H1 (cell line): ENCODE data around the gene ARHGAP15.

ENCODE experiments used
- EZH2 ChIP-seq: fragments of 200-600 bp; sonication (generic); IDR thresholded peaks from 2 replicates; pipeline ENCODE4 v1.7.1; 2012; ENCODE audit warnings: low read depth, mild to moderate bottlenecking, moderate library complexity, low read length, inconsistent platforms; ENCODE audit not compliant: severe bottlenecking
- HDAC2 ChIP-seq, 2 experiments: fragments of 300-600 bp in 1 of 2; sonication (generic) in 1 of 2; IDR thresholded peaks; 2 replicates each; pipeline ENCODE4 v1.6.1; 2011 to 2012; ENCODE audit warnings: low read depth in 2 of 2, low read length in 2 of 2, mild to moderate bottlenecking in 2 of 2, moderate library complexity in 2 of 2, borderline replicate concordance in 1 of 2, inconsistent platforms in 1 of 2
- JUN ChIP-seq: IDR thresholded peaks from 2 replicates; pipeline ENCODE4 v1.6.1; 2011; ENCODE audit warnings: low read depth, mild to moderate bottlenecking, improper control_type of control experiment, low read length
- RXRA ChIP-seq: IDR thresholded peaks from 2 replicates; pipeline ENCODE4 v1.6.1; 2011; ENCODE audit warnings: low read depth, mild to moderate bottlenecking, low read length, moderate library complexity; ENCODE audit not compliant: insufficient read depth
- SUZ12 ChIP-seq: fragments of 200-600 bp; sonication (generic); IDR thresholded peaks from 2 replicates; pipeline ENCODE4 v1.6.1; 2012; ENCODE audit warnings: mild to moderate bottlenecking, inconsistent platforms, low read length, moderate library complexity, mixed read lengths
- TCF12 ChIP-seq: IDR thresholded peaks from 2 replicates; pipeline ENCODE4 v1.6.1; 2011; ENCODE audit warnings: low read depth, mild to moderate bottlenecking, low read length

DNA sequence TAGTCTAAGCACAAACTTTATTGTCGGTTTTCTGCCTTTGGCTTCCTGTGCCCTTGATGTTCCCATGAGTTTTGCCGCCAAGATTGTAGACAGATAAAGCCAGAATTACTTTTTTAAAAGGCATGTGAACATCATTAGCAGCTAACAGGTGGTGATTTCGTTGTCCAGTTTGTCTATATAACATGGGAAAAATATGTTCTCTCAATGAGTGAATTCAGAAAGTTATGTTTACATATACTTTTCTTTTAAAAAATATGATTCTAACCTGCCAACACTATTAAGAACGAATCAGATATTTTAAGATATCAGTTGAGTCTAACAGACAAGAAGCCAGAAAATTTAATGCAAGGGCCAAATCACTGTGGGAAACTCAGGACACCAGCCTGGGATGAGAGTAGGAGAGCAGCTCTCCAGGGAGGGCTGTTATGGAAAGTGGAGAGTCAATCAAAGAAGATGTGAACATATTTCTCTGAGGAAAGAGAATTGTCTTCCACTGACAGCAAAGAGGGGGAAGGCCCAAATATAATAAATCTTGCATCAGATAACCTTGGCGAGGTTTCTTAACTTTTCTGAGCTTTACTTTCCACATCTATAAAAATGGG lies 311.3 kb downstream of the ARHGAP15 start:
- TF ChIP-seq EZH2, result no peak
- no peak for TF ChIP-seq HDAC2 (IDR thresholded peaks at IDR 0.05; ENCODE audit: borderline replicate concordance in 1 of 2, low read depth in 2 of 2, low read length in 2 of 2)
- TF ChIP-seq TCF12, result no peak
- TF ChIP-seq RXRA, result no peak
- no peak for TF ChIP-seq SUZ12
- no peak for TF ChIP-seq JUN
